Measurements from ENCODE around the gene MROH2B.

MROH2B gene

GRCh38 chr5:41012318-41012717, 58.8 kb downstream of the MROH2B start:
- DNase-seq: no peak

GRCh38 chr5:41010572-41010971, 60.6 kb downstream of the MROH2B start:
- DNase-seq: no peak

GRCh38 chr5:41009232-41009631, 61.9 kb downstream of the MROH2B start:
- DNase-seq: no peak

GRCh38 chr5:41004931-41005330, 66.2 kb downstream of the MROH2B start:
- DNase-seq: no peak

- no peak for DNase-seq
These were observed 67.3 kb downstream of the MROH2B start for GRCh38 chr5:41003670-41004376.

- DNase-seq: no peak
These were observed 71.2 kb downstream of the MROH2B start for GRCh38 chr5:40999966-41000365.

GRCh38 chr5:40999142-40999541, 72.0 kb downstream of the MROH2B start:
- DNase-seq: no peak

GRCh38 chr5:40995801-40996586, 75.1 kb downstream of the MROH2B start:
- DNase-seq: no peak

- no peak for DNase-seq
These were observed 79.1 kb downstream of the MROH2B start for GRCh38 chr5:40991981-40992559.

- no peak for DNase-seq
These were observed 79.8 kb downstream of the MROH2B start for GRCh38 chr5:40991168-40991980.

GRCh38 chr5:40988746-40989510, 82.2 kb downstream of the MROH2B start:
- no peak for DNase-seq

- DNase-seq: no peak
These were observed 83.8 kb downstream of the MROH2B start for GRCh38 chr5:40987349-40987748.

- no peak for DNase-seq
These were observed 84.5 kb downstream of the MROH2B start for GRCh38 chr5:40986666-40987065.

- no peak for DNase-seq
These were observed 85.6 kb downstream of the MROH2B start for GRCh38 chr5:40985501-40985900.

- no peak for DNase-seq
These were observed 86.3 kb downstream of the MROH2B start for GRCh38 chr5:40984884-40985283.

- no peak for DNase-seq
These were observed 87.4 kb downstream of the MROH2B start for GRCh38 chr5:40983781-40984180.

GRCh38 chr5:40981420-40981819, 89.7 kb downstream of the MROH2B start:
- DNase-seq: no peak

- no peak for DNase-seq
These were observed 94.3 kb downstream of the MROH2B start for GRCh38 chr5:40976836-40977235.

- no peak for DNase-seq
These were observed 95.1 kb downstream of the MROH2B start for GRCh38 chr5:40976041-40976440.

- DNase-seq: no peak
These were observed 97.7 kb downstream of the MROH2B start for GRCh38 chr5:40973364-40974004.

- no peak for DNase-seq
These were observed 98.7 kb downstream of the MROH2B start for GRCh38 chr5:40972434-40972833.
